H1 (cell line): Measurements from ENCODE around the gene NANOS3.

Experiments
- RAD21 ChIP-seq, 2 experiments: IDR thresholded peaks in 1 of 2; conservative IDR thresholded peaks in 1 of 2; 2 replicates each; pipeline ENCODE4 v1.6.1; 2011; ENCODE audit warnings: low read depth in 2 of 2, low read length in 2 of 2, improper control_type of control experiment in 1 of 2, inconsistent platforms in 1 of 2, mild to moderate bottlenecking in 1 of 2, moderate library complexity in 1 of 2
- SIX5 ChIP-seq: IDR thresholded peaks from 2 replicates; pipeline ENCODE4 v1.6.1; 2011; ENCODE audit warnings: mild to moderate bottlenecking, low read depth, low read length
- TCF12 ChIP-seq: IDR thresholded peaks from 2 replicates; pipeline ENCODE4 v1.6.1; 2011; ENCODE audit warnings: low read depth, mild to moderate bottlenecking, low read length

- TF ChIP-seq SIX5 (no peak), RAD21 (IDR thresholded peaks at IDR 0.05 in 1 of 2, conservative IDR thresholded peaks at IDR 0.05 in 1 of 2; ENCODE audit: low read depth in 2 of 2, low read length in 2 of 2) (no peak), TCF12 (no peak)
Observed at GRCh38 chr19:13884726-13885591, 8.0 kb downstream of the NANOS3 start.
